GM19395 (cell line): ENCODE data around the gene GNA12.

Experiments
- ATAC-seq: cut with Tn5 transposase; IDR thresholded peaks from one replicate; pipeline ENCODE4 v1.9.1; 2021; ENCODE audit warnings: mild to moderate bottlenecking, moderate library complexity; ENCODE audit not compliant: unreplicated experiment

Gene GNA12

DNA sequence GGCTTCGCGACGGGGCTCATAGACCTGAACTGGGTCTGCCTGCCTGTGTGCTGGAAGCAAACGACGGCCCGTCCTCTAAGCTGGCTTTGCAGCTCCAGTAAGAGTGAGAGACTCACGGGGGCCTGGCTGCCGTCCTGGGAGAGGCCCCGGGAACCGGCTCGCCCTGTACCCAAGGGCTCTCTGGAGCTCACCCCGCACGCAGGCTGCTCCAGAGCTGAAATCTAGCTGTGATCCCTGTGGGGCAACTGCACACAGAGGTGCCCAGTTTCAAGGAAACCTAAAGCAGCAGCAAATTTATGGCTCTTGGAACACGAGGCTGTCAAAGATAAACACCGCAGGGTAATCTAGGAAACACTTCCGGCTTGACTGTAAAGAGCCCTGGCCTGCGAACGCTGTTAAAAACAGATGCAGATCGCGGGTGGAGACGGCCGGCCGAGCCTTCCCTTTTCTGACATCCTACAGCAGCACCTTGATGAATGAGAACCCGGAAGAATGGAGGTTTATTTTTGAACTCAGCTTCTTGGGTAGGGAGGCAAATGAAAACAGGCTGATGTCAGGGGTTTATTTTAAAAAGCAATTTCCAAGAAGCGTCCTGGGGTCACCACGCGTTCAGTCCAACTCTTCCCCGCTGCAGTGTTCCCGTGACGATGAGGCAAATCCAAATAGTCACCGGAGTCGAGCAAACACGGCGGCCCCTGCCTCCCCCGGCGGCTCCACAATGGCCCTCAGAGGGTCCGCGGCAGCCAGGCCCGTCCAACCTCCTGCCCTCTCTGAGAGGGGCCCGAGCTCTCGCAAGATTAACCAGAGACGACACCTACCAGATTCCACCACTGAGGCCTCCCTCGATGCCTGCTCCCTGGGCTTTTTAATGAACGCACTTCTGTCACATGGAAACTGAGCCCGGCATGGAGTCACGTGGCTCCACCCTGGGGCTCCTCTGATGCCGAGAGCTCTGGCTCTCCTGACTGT, 126.5 kb downstream of the GNA12 start:
- ATAC-seq: no peak

DNA sequence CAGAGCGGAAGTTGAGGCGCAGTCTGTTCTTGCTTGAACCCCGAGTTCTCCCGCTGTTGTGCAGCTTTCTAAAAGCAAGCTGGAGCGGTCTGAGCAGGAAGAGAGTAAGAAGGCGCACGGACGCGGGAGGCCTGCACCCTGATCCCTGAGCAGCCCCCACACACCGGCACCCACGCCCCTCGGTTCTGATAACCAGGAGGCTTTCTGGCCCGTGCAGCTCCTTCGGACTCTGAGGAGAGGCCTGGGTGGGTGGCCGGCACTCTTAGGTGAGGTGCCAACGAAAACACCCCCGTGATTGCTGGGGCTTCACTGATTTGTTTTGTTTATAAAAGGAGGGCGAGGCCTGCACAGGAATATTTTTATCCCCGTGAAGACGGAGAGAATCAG, 127.2 kb downstream of the GNA12 start:
- no peak for ATAC-seq

DNA sequence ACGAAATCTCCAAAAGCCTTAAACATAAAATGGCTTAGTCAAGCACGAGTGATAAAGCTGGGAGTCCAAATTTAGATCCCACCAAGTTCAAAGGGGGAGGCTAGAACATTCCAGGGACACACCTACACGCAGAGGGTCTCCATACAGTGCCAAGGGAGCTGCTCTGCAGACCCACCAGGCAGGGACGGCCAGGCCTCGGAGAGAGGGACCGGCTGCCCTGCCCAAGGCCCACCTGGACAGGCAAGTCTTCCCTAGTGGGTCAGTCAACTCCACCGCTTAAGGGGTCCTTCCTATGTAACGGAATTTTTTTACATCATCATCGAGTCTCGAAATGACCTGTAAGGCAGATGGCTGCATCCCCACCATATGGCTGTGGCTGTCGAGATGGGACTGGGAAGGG, 127.6 kb downstream of the GNA12 start:
- ATAC-seq: no peak

DNA sequence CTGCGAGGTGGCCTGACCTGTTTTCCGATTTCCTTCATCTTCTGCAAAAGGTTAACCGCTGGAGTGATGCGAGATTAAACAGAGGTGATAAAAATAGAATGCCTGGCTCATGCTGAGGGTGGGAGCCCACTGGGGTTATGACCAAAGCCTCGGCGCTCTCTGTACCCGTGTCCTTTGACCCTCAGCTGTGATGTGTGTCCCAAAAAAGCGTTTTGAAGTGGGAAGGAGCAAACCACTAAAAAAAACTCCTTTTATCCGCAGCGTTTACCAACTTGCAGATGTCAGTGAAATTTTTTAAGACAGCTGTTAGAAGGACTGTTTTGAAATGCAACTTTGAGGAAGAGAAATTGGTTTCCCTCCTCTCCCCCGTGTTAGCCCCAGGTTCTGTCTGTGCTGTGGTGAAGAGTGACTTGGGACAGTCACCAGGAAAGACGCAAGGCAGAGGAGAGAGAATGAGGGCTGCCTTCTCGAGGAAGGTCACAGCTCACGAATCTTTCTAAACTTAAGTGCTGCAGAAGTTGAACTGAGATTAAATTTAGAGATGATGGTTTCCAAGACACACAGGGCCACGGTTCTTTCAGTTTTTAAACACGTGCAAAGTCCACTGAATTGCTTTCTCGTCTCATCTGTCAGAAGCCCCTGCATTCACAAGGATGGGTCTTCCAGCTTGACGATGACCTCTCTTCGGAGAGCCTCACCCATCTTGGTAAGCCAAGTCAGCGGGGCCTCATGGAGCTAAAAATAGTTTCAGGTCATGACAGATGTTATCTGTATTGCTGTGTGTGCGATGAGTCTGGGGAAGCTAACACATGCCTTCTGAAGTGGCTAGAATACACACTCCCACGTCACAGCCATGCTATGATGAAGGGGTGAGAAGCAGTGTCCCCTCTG, 128.5 kb downstream of the GNA12 start:
- ATAC-seq: no peak

DNA sequence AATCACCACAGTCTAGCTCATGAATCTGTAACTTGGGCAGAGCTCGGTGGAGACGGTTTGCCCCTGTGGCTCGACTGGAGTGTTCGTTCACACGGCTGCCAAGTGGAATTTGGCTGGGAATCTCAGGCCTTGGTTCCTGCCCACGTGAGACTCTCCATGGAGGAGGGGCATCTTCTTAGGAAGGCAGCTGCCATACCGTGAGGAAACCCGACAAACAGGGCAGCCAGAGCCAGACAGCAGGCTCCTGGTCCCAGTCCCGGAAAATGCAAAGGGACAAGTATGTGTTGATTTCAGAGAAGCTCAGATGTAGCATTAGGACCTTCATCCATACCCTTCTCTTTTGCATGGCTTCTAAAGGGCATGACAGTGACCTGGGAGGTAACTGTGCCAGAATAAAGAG, 129.5 kb downstream of the GNA12 start:
- ATAC-seq: no peak

DNA sequence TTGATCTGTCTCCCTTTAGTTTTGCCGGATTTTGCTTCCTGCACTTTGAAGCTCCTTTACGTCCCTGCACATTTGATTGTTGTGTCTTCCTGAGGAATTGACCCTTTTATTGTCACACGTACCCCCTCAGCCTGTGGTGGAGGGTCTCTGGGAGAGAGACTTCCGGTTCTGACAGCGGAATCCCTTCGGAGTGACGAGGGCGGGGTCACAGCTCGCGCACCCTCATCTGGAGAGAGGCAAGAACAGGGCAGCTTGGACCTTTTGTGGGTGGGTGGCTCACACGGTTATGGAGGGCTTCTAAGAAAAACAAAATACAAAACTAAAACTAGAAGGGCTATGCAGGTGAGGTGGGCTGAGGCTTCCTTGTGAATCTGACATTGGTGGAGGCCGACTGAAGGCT, 130.1 kb downstream of the GNA12 start:
- no peak for ATAC-seq

DNA sequence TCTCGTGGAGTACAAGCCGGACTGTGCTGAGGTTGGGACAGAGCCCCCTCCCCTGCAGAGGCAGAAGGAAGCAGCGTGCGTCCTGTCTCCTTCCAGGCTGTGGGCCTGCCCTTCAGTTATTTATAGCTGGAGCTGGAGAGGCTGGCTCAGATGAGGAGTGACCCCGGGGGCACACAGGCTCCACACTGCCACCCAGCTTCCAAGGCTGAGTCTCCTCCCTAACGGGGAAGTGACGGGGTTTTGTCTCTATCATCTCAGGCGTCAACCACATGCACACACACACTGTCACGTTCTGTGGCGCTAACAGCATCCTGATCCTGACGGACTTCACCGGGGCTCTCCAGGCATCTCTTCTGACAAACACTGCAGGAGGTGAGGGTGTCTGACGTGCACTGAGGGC, 130.7 kb downstream of the GNA12 start:
- no peak for ATAC-seq

DNA sequence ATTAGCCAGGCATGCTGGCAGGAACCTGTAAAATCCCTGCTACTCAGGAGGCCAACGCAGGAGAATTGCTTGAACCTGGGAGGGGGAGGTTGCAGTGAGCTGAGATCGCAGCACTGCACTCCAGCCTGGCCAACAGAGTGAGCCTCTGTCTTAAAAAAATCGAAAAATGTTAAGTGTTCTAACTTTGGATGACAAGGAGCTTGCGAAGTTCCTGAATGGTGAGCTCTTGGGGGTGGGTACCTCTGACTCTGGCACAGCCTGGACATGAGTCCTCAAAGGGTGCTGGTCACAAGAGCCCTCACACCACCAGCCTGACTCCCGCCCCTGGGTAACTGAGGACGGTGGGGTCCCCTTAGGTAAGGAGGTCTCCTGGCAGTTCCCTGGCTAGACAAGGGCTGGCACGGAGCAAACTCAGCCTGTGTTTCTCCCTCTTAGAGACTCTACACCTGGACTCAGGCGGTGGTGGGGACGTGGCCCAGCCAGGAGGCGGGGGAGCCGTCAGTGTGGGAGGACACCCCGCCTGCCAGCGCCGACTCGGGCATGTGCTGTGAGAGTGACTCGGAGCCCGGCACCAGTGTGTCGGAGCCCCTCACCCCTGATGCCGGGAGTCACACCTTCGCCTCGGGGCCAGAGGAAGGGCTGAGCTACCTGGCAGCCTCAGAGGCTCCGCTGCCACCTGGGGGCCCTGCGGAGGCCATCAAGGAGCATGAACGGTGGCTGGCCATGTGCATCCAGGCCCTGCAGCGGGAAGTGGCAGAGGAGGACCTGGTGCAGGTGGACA, 132.0 kb downstream of the GNA12 start:
- no peak for ATAC-seq

DNA sequence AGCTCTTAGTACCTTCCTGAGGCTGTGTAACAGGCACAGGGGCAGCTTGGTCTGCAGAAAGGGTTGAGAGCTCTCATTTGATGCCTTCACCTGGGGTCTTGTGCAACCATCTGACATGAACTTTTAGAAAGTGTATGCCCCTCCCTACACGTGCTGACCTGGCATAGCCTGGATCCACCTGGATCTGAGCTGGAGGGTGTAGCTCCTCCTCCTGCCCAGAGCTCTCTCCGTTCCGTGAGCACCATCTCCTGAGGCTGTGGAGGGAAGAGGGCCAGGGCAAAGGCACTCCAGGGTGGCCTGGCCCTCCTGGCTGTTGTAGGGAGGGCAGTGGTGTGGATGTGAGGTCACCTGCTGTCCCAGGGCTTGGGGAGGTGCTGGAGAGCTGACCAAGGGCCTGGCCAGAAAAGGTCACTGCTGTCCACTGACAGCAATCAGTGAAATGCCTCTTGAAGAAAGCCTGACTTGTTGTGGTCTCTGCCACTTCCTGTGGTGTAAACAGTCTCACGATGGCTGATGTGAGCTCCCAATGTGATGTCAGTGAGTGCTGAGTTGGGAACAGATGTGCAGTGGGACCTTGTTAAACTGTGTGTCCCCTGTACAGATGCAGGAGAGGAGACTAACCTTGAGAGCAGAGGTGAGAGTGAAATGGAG, 133.1 kb downstream of the GNA12 start:
- ATAC-seq: peak; percentile 1

DNA sequence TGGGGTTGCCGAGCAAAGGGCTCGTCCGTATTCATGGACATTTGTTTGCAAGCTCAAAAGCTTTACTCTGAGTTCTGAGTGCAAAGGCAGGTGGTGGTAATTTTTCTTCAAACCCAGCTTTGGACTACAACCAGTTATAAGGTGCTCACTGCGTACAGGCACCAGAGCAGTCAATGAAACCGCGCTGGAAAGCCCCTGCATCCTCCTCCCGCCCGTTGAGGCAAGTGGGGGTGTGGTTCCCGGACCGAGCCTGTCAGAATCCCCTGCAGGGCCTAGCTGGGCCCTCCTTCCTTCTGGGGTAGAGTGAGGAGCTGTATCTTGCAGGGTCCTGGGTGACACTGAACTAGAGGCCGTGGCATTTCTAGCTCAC, 133.8 kb downstream of the GNA12 start:
- ATAC-seq: peak; percentile 55

DNA sequence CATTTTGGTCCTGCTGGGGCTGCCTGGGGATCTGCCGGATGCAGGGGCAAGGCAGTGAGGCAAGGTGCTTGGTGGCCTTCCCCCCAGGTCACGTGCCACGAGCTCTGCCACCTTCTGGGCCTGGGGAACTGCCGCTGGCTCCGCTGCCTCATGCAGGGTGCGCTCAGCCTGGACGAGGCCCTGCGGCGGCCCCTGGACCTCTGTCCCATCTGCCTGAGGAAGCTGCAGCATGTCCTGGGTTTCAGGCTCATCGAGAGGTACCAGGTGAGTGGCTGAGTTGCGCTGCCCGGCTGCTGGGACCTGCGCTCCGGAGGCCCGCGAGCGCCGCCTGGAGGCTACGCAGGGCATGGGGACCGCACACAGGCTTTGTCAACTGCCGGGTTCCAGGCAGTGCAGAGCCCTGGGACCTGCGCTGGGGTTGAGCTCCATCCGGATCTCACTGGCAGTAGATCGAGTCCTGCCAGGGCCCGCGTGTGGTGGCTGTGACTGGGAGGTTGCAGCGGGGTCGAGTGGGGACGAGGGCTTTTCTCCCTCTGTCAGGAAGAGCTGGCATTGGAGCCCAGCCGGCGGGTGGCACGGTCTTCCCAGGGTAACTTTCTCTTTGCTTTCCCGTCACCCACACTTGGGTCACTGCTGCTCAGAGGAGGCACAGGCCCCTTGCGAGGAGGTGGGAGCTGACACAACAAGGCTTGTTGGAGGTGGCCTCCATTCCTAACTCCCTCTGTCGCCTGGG, 134.4 kb downstream of the GNA12 start:
- ATAC-seq: peak; percentile 84

DNA sequence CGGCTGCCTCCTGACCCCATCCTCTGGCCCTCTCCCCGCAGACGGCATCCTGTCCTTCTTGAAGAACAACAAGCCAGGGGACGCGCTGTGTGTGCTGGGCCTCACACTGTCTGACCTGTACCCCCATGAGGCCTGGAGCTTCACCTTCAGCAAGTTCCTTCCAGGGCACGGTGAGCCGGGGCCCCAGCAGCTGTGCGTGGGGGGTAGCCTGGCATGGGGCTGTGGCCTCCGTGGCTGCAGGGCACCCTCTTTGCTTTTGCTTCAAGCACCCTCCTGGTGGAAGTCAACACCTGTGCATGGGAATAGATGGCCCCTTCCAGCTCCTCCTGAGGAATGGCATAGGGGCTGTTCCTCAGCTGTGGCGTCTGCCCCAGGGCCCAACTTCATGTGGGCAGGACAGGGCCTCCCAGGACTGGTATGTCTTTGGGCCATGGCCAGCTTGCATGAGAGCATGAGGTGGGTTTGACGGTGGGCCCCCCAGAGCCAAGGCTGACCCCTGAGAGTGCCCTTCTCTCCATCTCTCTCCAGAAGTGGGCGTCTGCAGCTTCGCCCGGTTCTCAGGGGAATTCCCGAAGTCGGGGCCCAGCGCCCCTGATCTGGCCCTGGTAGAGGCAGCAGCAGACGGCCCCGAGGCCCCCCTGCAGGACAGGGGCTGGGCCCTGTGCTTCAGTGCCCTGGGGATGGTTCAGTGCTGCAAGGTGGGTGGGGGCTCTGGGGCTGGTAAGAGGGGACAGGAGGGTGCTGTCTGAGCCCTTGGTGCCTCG, 135.4 kb downstream of the GNA12 start:
- ATAC-seq: no peak

DNA sequence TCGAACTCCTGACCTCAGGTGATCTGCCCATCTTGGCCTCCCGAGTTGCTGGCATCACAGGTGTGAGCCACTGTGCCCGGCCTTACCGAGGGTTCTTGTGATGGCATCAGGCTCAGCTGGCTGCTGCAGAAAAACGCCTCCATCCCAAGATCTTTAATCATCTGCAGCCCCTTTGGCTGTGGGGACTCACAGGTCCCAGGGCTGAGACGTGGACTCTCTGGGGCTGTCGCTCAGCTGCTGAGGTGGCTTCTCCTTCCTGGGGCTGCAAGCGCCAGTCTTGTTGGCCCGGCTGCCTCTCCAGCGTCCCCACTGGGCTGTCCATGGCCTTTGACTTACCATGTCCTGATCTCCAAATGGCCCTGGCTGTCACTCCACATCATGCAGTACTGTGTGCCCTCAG, 136.1 kb downstream of the GNA12 start:
- ATAC-seq: no peak

DNA sequence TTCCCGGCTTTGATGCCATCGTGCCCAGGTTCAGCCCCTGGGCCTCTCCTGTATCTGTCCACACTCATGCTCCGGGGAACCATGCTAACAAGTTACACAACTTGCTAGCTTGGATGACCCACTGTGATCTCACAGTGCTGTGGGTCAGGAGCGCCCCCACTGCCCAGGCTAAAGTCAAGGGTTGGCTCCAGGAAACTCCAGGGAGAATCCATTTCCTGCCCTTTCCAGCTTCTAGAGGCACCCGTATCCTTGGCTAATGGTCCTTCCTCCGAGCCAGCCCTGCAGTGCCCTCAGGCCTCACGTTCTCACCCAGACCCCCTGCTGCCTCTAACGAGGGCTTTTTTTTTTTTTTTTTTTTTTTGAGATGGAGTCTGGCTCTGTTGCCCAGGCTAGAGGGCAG, 136.6 kb downstream of the GNA12 start:
- ATAC-seq: no peak

DNA sequence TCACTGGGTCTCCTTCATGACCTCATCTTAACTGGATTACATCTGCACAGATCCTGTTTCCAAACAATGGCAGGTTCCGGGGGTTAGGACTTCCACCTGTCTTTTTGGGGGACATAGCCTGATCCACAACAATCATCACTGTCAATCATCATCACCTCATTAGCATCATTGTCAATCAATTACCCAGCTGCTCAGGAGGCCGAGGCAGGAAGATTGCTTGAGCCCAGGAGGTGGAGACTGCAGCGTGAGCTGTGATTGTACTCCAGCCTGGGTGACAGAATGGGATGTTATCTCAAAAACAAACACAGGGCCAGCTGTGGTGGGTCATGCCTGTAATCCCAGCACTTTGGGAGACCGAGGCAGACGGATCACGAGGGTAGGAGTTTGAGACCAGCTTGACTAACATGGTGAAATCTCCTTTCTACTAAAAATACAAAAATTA, 137.4 kb downstream of the GNA12 start:
- no peak for ATAC-seq

DNA sequence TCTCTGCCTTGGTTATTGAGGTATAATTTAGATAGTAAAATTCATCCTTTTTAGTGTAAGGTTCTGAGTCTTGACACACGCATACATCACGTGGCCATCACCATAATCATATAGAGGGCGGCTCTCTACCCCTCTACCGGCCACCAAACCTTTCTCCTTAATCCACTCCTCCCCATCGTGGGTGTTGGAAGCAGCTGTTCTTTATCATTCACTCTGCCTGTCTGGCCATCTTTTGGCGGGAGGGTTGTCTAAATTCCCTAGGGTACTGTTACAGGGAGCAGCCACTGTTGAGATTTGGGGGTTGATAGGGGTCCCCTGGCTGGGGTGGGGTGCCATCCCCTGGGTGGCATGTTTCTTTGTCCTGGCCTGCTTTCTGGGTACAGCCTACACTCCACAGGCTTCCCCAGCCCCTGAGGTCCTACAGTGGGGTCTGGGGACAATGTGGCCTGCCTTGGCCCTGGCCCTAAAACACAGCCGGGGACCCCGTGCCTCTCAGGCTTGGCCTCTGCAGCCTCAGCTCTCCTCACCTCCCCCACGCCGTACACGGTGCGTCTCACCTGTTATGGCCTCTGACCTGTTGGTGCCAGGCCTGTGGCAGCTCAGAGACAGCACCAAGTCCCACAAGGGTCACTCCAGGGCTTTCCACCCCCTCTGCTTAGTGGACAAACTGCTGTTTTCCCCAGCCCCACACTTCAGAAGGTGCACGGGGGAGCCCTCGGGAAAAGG, 138.6 kb downstream of the GNA12 start:
- ATAC-seq: no peak

DNA sequence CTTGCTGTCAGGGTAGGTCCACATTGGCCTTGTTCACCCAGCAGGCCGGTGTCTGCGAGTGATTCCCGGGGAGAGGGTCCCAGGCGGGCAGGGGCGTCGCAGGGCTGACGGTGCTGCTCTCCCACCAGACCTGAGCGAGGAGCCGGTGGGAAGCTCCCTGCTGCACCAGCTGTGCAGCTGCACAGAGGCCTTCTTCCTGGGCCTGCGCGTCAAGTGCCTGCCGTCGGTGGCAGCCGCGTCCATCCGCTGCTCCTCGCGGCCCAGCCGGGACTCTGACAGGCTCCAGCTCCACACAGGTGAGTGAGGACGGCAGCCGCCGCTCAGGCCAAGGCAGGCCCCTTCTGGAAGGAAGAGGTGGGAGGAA, 141.5 kb downstream of the GNA12 start:
- no peak for ATAC-seq

DNA sequence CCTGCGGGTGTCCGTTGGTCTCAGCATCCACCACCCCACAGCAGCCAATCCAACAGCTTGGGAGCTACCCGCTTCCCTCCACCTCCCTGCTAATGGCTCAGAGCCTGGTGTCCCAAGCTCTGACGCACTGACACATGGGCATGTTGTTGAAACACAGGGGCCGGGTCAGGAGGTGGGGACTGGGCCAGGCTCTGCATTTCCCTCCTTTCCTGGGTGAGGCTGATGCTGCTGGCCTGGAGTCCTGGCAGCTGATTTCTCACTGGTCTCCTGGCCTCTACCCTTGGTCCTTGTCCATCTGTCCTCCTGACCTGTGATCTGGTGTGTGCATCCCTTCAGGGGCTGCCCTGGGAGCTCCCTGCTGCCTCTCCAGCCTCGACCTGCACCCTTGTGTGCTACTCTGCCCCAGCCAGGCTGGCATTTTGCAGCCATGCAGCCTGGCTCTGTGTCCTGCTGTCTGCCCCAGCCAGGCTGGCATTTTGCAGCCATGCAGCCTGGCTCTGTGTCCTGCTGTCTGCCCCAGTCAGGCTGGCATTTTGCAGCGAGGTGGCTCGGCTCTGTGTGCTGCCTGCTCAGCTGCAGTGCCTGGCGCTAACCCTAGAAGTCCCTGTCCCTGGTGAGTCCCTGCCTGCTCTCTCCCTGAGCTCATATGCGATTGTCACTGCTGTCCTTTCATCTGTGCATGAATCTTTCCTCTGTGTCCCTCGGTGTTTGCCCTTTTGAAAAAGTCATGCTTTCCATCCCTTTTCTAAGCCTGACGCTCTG, 142.1 kb downstream of the GNA12 start:
- no peak for ATAC-seq
